HG02870 (cell line): ENCODE data around the gene LRRC8D.

ENCODE experiments used
- ATAC-seq: cut with Tn5 transposase; IDR thresholded peaks from one replicate; pipeline ENCODE4 v1.9.1; 2021; ENCODE audit warnings: mild to moderate bottlenecking, moderate library complexity; ENCODE audit not compliant: unreplicated experiment

Gene LRRC8D

GRCh38 chr1:89890085-89890752 is 69.4 kb downstream of the LRRC8D start:
- ATAC-seq = no peak

- ATAC-seq = no peak
Measured at GRCh38 chr1:89892816-89893215, 72.0 kb downstream of the LRRC8D start.

GRCh38 chr1:89894210-89895201 is 73.7 kb downstream of the LRRC8D start:
- no peak for ATAC-seq

- no peak for ATAC-seq
Measured at GRCh38 chr1:89896105-89896942, 75.5 kb downstream of the LRRC8D start.

DNA sequence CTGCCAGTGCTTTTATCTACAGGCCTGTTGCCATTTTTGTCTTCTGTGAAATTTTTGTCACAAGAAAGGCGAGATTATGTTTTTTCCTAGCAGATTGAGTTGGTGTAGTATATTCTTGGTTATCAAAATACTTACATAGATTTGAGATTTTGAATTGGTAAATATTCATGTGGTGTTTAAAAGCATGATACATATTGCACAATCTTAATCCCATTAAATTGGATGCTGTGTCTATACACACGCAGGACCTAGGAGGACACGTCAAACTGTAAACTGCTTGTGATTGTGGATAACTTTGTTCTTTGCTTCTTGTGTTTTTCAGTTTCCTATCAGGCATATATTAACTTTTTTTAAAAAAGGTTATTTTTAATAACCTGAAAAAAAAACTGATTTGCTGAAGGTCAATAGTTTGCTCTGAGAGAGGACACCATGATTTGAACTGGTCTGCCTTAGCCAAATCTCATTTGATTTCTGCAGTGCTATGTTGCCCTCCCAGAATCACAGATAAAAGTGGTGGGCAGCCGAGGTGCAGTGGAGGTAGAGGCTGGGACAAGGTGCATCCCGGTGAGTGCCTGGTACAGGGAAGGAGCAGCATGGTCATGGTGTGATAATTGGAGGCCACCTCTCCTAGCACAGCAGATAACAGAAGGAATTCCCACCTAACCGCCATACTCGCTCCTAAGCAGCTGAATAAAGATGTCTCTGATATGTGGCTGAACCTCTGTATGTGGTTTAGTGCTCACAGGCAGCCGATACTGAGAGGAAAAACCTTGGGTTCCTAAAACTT is 76.7 kb downstream of the LRRC8D start:
- no peak for ATAC-seq

DNA sequence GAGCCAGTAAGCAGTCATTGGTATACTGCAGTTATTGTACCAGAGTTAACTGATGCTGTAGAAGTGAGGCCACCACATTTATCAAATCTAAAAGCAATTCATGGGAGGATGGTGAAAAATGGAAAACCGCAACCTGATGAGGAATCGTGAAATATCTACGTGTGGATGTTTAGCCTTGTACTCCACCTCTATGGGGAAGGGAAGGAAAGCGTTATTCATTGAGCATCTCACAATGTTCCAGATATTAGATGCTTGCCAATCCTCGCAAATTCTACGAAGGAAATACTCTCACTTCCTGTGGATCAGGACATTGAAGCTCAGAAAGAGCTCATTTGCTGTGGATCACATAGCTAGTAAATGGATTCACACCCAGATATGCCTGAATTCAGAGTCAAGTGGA is 77.3 kb downstream of the LRRC8D start:
- no peak for ATAC-seq

- ATAC-seq = no peak
Measured at GRCh38 chr1:89898695-89899470, 78.1 kb downstream of the LRRC8D start.

DNA sequence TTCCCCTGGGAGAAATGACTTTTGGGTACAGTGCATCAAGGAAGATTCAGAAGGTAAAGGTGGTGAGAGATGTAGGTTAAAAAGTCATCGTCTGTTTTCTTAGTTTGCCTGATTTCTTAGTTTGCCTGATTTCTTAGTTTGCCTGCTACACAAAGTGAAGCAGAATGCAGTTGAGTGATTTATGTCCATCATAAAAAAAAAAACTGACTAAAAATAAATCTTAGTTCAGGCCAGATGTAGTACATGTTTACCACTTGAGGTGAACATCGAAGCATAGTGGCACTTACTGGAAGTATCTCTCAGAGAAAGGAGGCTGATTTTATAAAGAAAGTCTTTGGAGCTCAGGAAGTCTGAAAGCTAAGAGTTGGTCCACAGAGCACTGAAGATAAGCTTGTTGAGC is 79.5 kb downstream of the LRRC8D start:
- no peak for ATAC-seq

GRCh38 chr1:89900791-89901708 is 80.2 kb downstream of the LRRC8D start:
- ATAC-seq = no peak

DNA sequence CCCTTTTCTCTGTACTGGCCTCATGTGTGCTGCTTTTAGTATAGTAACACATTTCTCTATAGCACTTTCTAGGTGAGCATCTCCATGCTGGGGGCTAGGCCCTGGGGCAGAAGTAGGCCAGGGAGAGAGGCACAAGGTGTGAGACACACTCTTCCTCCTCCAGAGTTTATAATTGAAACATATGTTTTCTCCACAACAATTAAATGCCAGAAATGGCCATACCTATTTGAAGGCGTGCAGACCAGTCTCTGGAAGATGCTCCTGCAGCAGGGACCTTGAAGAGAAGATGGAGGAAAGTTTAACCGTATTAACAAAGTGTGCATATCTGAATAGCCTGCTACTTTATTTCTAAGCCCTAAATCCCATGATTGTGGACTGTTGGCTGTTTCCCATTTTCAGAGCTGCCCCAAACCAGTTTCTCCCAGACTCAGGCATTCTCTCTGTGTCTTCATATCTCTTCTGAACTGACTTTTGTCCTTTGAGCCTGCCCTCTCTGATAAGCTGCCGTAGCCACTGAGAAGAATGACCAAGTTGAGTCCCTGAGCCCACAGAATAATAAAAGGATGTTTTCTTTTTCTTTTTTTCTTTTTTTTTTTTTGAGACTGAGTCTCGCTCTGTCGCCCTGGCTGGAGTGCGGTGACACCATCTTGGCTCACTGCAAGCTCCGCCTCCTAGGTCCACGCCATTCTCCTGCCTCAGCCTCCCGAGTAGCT is 81.3 kb downstream of the LRRC8D start:
- ATAC-seq = no peak

DNA sequence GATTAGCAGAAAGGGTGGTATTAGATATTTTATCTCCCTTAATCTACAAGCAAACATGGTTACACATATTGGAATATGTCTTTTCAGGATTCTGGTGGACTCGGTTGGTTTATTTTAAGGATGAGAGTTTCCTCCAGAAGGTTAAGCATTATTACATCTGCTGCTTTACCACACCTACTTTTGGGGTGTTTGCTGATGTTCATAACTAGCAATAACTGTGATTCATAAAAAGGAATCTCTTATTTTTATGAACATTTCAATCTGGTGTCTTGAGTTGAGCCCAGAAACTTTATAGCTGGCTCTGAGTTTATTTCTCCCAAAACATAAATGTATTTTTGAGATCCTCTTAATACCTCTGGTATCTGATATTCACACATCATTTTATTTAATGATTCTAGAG is 82.7 kb downstream of the LRRC8D start:
- no peak for ATAC-seq

DNA sequence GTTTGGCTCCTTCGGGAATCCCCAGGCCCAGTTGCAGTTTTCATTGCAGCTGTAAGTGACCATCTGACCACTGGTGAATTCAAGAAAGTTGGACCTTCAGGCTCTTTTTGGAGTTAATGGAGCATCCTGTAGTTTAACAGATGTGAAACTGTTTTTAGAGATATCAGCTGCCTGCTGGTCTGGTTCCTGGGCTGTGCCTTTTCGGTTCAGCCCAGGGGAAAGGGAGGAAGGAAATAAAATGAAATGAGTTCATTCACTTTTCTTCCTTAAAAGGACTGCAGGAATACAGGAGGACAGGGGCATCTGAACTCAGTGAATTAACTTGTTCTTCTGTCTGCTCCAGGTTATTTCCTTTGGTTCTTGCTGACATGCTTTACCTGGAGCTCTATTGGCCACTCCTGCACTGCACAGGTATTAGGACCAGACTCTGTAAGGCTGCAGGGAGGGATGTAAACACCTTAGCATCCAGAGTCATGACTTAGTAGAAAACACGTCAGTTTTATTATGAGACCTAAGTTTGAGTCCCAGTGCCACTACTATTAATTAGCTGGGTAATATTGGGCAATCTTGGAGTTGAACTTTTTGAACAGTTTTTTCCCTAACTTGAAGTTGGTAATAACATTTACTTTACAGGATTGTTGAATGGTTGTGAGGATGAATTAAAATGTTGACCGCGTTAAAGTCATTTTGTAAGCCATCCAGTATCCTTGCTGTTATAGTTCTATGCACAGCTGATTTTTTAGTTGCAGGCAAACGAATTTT is 83.6 kb downstream of the LRRC8D start:
- no peak for ATAC-seq

GRCh38 chr1:89905395-89906058 is 84.7 kb downstream of the LRRC8D start:
- no peak for ATAC-seq

DNA sequence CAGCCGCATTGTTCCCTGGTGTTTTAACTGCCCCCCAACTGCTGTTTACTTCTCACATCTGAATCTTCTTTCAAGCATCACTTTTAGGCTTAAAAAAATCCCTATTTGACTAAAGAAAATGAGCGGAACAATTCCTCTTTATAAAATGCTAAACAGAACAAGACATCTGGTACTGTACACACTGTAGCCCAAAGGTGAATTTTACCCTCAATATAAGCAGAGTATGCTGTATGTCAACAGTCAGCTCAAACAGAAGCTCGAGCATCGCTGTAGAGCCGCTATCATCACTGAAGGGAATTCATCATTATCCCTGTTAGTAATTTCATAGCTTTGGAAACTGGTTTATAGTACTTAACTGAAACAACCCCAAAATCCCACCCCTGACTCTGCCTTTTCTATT is 85.3 kb downstream of the LRRC8D start:
- ATAC-seq = no peak

DNA sequence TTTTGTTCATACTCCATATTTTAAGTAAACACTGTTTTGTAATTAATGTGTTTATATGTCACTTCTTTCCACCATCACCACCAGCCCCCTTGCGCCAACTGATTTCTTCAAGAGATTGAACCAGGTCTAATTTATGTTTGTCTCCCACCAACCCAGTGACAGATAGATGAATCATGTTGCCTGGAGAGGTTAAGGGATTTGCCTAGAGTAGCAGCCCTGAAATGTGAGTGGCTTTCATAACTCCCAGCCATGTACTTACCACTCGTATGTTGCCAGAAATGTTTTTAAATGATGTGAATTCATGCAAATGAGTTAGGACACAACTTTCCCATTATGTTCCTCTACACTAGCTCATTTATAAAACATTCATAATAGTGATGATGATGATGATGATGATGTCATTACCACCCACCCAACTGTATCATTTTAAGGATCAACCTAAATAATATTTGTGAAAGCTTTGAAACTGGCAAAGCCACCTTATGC is 86.9 kb downstream of the LRRC8D start:
- ATAC-seq = no peak

GRCh38 chr1:89908273-89908671 is 87.4 kb downstream of the LRRC8D start:
- no peak for ATAC-seq
